Nucleus accumbens (tissue), 56 donors: ENCODE results near the gene RPLP1.

ENCODE experiments used
- DNase-seq, 56 donors: peaks; one replicate each; lab custom pipeline; 2025; lab: John Stamatoyannopoulos, UW

The RPLP1 gene

GRCh38 chr15:69490356-69491037 is 37.9 kb downstream of the RPLP1 start:
- peak in 8 of 56 donors; percentile 10 to 48 (median 27) for DNase-seq

DNA sequence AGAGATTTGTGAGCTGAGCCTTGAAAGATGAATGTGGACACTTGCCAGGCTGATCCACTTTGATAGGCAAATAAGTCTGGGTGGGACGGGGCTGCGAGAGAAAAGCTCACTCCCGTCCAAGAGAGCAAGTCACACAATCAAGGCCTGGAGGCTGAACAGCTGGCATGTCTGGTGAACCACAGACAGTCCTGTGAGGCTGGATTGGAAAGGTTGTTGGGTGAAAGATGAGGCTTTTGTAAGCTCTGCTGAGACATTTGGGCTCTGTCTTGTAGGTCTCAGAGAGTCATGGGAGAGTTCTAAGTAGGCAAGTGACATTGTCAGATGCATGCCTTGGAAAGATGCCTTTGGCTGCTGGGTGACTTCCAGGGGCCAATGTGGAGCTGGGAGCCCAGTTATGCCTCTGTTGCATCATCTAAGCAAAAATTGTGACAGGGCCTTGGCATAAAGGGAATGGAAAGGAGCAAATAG is 38.5 kb downstream of the RPLP1 start:
- DNase-seq = peak in 12 of 56 donors; percentile 14 to 55 (median 37)

- no peak for DNase-seq
Observed at GRCh38 chr15:69493406-69493805, 40.8 kb downstream of the RPLP1 start.

DNA sequence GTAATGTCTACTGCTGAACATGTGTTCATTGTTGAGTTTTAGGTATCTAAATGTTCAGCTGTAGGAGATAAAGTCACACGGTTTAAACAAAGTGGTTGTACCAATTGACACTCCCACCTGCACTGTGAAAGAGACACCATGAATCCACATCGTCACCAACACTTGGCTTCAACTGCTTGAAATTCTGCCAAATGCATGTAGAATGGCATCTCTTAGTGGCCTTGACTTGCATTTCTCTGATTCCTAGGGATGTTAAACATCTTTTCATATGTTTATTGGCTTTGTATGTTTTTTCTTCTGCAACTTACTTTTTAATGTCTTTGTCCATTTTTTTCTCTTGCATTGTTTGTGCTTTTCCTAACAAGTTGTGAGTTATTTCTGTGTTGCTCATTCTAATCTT is 43.4 kb downstream of the RPLP1 start:
- DNase-seq = no peak

DNA sequence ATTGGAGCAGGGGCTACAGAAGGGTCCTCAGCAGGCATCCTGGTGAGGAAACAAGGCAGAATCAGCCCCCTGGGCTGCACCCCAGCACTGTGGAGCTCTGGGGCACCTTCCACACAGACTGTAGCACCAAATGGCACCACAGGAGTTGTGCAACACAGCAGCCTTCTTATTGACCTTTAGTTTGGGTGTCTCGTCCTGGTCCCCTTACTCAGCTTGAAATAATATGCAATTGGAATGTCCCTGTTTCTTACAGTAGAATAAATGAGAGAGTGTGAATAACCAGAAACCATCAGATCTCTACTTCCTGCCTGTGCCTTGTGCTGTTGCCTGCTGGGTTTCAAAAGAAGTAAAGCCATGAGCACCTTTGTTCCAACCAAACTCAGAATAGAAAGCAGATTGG is 44.5 kb downstream of the RPLP1 start:
- no peak for DNase-seq

DNA sequence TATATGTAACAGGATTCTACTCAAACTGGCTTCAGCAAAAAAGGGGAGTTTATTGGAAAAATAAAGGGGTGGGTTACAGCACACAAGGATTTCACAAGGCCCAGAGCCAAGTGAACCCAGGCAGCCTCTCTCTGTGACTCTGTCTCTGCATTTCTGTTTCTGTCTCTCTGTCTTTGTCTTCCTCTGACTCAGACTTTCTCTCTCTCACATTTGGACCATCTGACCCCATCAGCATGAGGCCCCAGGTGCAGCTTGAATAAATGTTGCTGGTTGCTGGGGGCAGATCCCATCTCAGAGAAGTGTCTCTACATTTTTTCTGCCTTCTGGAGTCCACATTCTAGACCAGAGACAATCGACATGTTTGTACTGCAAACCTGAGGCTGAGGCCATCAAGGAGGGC is 45.0 kb downstream of the RPLP1 start:
- no peak for DNase-seq

GRCh38 chr15:69498282-69498681 is 45.7 kb downstream of the RPLP1 start:
- no peak for DNase-seq

DNA sequence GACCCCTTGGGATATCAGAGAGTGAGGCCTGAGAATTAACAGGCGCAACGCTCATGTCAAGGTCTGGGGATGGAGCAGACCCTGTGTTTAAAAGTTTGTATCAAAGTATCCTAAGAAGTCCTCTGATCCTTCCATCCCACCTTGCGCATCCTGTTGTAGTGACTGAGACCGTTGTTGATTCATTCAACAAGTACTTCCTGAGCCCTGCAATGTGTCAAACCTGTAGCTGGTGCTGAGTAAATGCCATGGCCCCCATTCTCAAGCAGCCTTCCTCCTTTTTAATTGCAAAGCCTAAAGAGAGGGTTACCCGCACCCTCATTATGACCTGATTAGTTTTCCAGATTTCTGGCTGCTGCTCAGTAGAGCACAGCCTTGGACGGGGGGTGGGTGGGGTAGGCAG is 46.4 kb downstream of the RPLP1 start:
- DNase-seq = no peak

DNA sequence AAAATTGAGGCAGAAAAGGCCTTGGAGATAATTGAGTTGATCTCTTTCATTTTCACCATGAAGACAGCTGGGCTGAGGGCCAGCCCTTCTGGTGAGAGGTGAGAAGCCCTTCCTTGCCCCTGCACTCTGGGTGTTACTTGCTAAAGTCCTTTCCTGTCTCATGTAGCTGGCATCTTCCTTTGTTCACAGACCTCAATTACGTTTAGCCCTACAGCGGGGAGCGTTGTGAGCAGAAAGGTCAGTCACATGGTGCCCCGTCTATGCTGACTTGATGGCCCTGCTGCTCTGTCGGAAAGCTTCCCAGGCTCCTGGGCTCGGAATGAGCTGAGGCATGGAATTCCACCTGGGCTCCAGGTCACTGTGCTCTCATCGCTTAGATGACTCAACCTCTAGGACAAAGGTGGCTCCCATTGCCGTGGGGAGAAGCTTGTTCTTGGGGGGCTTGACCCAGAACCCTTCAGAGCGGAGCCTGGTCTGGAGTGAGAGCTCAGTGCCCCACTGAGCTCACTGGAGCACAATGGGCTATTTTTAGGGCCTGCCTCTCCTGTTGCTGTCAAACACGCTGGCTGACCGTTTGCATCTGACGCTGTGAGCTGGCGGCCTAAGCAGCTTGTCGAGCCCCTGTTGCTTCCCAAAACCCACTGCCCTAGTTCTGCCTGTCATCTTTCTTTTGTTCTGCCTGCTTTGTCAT is 47.0 kb downstream of the RPLP1 start:
- DNase-seq = peak in 13 of 56 donors; percentile 7 to 64 (median 25)

DNA sequence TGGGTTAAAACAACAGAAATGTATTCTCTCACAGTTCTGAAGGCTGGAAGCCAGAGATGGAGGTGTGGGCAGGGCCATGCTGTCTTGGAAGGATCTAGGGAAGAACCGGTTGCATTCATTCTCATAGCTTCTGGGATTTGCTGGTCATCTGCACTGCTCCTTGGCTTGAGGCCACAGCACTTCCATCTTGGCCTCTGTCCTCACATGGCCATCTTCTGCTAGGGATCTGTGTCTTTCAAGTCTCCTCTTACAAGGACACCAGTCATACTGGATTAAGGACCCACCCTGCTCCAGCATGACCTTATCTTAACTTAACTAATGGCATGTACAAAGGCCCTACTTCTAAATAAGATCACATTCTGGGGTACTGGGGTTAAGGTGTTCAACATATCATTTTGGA is 47.7 kb downstream of the RPLP1 start:
- no peak for DNase-seq

DNA sequence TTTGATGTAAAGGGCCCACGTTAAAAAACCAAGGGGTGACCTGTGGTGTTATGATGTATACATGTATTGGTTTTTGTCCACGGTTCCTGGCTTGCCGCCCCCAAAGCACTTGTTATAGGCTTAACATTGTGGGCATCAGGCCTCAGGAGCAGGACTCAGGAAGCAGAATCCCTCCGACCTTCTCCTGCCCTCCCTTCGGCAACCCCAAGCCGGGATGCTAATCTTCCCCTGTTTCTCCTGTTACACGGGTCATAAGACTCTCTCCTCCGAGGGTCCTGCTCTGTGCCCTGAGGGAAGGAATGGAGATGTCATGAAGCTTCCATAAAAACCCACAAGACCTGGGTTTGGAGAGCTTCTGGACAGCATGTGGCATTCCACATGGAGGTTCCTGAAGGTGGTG is 48.8 kb downstream of the RPLP1 start:
- no peak for DNase-seq

GRCh38 chr15:69502470-69503045 is 49.9 kb downstream of the RPLP1 start:
- DNase-seq = no peak

GRCh38 chr15:69504352-69505040 is 51.9 kb downstream of the RPLP1 start:
- DNase-seq = peak in 3 of 56 donors; percentile 5 to 61 (median 14)
